Small intestine (tissue), 16 donors: ENCODE results near the gene HMGB4. TPM values are rescaled to one million over a fixed set of nuclear protein-coding genes. Genes with fewer than 3 reads are reported as not detected.
A peak's percentile ranks its signal among the peaks of the same experiment; 100 is the strongest.

Experiments
- DNase-seq, 2 donors: peaks; one replicate each; pipeline versions ENCODE4 v3.0.0 to v3.0.0-alpha.2; 2013
- FAIRE-seq: peaks from 2 replicates; lab custom pipeline; 2012; peaks lifted over from hg19 to GRCh38; lab: Jason Lieb, UNC
- H3K27ac ChIP-seq, 3 donors: one replicate each; pipeline ENCODE4 v1.5.1; 2013; ENCODE audit warnings: low read length in 2 of 3, mild to moderate bottlenecking in 2 of 3, control low read depth in 1 of 3, inconsistent platforms in 1 of 3, low read depth in 1 of 3, moderate library complexity in 1 of 3
- H3K27me3 ChIP-seq, 3 donors: one replicate each; pipeline ENCODE4 v1.6.1; 2013; ENCODE audit warnings: low read length in 3 of 3, inconsistent platforms in 1 of 3; ENCODE audit not compliant: control insufficient read depth in 3 of 3, insufficient read depth in 3 of 3
- H3K36me3 ChIP-seq, 3 donors: one replicate each; pipeline ENCODE4 v1.6.1; 2013; ENCODE audit warnings: low read length in 3 of 3, inconsistent platforms in 1 of 3, low read depth in 1 of 3, mild to moderate bottlenecking in 1 of 3, moderate library complexity in 1 of 3; ENCODE audit not compliant: control insufficient read depth in 3 of 3, insufficient read depth in 2 of 3
- H3K4me1 ChIP-seq, 3 donors: one replicate each; pipeline ENCODE4 v1.6.1; 2013; ENCODE audit warnings: low read length in 2 of 3, inconsistent platforms in 1 of 3, low read depth in 1 of 3, mild to moderate bottlenecking in 1 of 3, moderate library complexity in 1 of 3; ENCODE audit not compliant: control insufficient read depth in 3 of 3, insufficient read depth in 2 of 3
- H3K4me3 ChIP-seq, 3 donors: one replicate each; pipeline ENCODE4 v1.5.1; 2013; ENCODE audit warnings: low read length in 3 of 3, control low read depth in 1 of 3, inconsistent platforms in 1 of 3, low read depth in 1 of 3, mild to moderate bottlenecking in 1 of 3, moderate library complexity in 1 of 3
- H3K9me3 ChIP-seq, 2 donors: one replicate each; pipeline ENCODE4 v1.6.1; 2013; ENCODE audit warnings: low read depth in 1 of 2, low read length in 1 of 2; ENCODE audit not compliant: control insufficient read depth in 2 of 2, insufficient read depth in 1 of 2
- WGBS, 3 donors: extraction: QIAGEN DNeasy Blood & Tissue Kit; methylation state at CpG; one replicate each; pipeline ENCODE4 v1.1.7; 2013; 5-methylcytosine and 5-hydroxymethylcytosine counted together
- long read RNA-seq, 10 donors: transcript quantifications; one replicate each; lab custom pipeline, GENCODE V29; 2026
- polyA plus RNA-seq, 4 donors: library from polyadenylated mRNA; stranded (reverse) in 3 of 4; unstranded in 1 of 4; fragments of 200-250 nt in 3 of 4; fragments of 120-200 nt in 1 of 4; gene quantifications; one replicate each; pipeline versions ENCODE4 v1.2.1 to v1.2.3, GENCODE V29; 2013
- donor health status: healthy with polysubstance abuse.
- donor health status: control.
- donor health status: control.
- donor health status: Bipolar disorder and iron deficiency.
- donor health status: healthy.

Gene HMGB4
- not detected for polyA plus RNA-seq
- long read RNA-seq, donor 1: 0 reads
- long read RNA-seq, donor 2: 0 reads
- long read RNA-seq, donor 3: 0 reads
- long read RNA-seq, donor 4: 0 reads
- long read RNA-seq, donor 5: 0 reads
- long read RNA-seq, donor 6: 0 reads
- long read RNA-seq, donor 7: 0 reads
- long read RNA-seq, donor 8: 0 reads
- long read RNA-seq, donor 9: 0 reads
- long read RNA-seq, donor 10: 0 reads

GRCh38 chr1:33863779-33864178, at the start of gene HMGB4:
TSS of gene HMGB4 (plus strand) at chr1:33864079. CDS start at chr1:33864192, 113 bp downstream.
- Histone ChIP-seq H3K4me3 (no peak within 1 kb of the TSS), H3K27ac (no peak within 1 kb of the TSS), H3K36me3 (no peaks in the 10 kb centered on the region), H3K4me1 (no peaks in the 10 kb centered on the region), H3K9me3 (no peaks in the 10 kb centered on the region), H3K27me3 (peaks cover 0 to 2% (median 0%) of the 10 kb centered on the region in 3 donors)
- 47 to 77% (median 56%) methylated on average over 3 of the region's 3 CpGs for WGBS, 3 donors
- FAIRE-seq (no peak), DNase-seq (no peak)

- FAIRE-seq (no peak), DNase-seq (no peak)
- Histone ChIP-seq H3K4me1 (no peaks in the 10 kb centered on the region), H3K36me3 (no peaks in the 10 kb centered on the region), H3K9me3 (no peaks in the 10 kb centered on the region), H3K27me3 (no peaks in the 10 kb centered on the region), H3K4me3 (no peak overlapping the region), H3K27ac (no peak overlapping the region)
- 87 to 93% (median 87%) methylated on average over 2 of the region's 2 CpGs for WGBS, 3 donors
Observed at GRCh38 chr1:33814166-33814565, 49.7 kb upstream of the HMGB4 start.

GRCh38 chr1:33815061-33815460, 48.8 kb upstream of the HMGB4 start:
- H3K4me3 ChIP-seq: no peak overlapping the region
- no peak for DNase-seq
- H3K4me1 ChIP-seq: no peaks in the 10 kb centered on the region
- H3K36me3 ChIP-seq: no peaks in the 10 kb centered on the region
- no peaks in the 10 kb centered on the region for H3K27me3 ChIP-seq
- no peak overlapping the region for H3K27ac ChIP-seq
- H3K9me3 ChIP-seq: no peaks in the 10 kb centered on the region
- no peak for FAIRE-seq
- WGBS, 3 donors: 58 to 69% (median 60%) methylated on average over 4 of the region's 4 CpGs

- Histone ChIP-seq H3K27me3 (no peaks in the 10 kb centered on the region), H3K36me3 (no peaks in the 10 kb centered on the region), H3K4me3 (no peak overlapping the region), H3K27ac (no peak overlapping the region), H3K9me3 (no peaks in the 10 kb centered on the region), H3K4me1 (no peaks in the 10 kb centered on the region)
- WGBS, 3 donors: 24 to 66% (median 52%) methylated on average over 3 of the region's 3 CpGs
- FAIRE-seq: no peak
- peak in 1 of 2 donors; percentile 34 for DNase-seq
Observed at GRCh38 chr1:33818071-33818470, 45.8 kb upstream of the HMGB4 start.

- Histone ChIP-seq H3K9me3 (no peaks in the 10 kb centered on the region), H3K4me3 (no peak overlapping the region), H3K36me3 (no peaks in the 10 kb centered on the region), H3K27me3 (peaks cover 0 to 4% (median 0%) of the 10 kb centered on the region in 3 donors), H3K27ac (no peak overlapping the region), H3K4me1 (no peaks in the 10 kb centered on the region)
- DNase-seq (no peak), FAIRE-seq (no peak)
- WGBS, 3 donors: 46 to 76% (median 60%) methylated on average over 10 of the region's 10 CpGs
Observed at GRCh38 chr1:33819290-33819912, 44.5 kb upstream of the HMGB4 start.

GRCh38 chr1:33819913-33820311, 44.0 kb upstream of the HMGB4 start:
- H3K27me3 ChIP-seq: peaks cover 0 to 4% (median 0%) of the 10 kb centered on the region in 3 donors
- 14 to 56% (median 33%) methylated on average over 7 of the region's 7 CpGs for WGBS, 3 donors
- H3K9me3 ChIP-seq: no peaks in the 10 kb centered on the region
- H3K4me1 ChIP-seq: no peaks in the 10 kb centered on the region
- peak in 1 of 2 donors; percentile 58 for DNase-seq
- H3K27ac ChIP-seq: no peak overlapping the region
- no peak for FAIRE-seq
- H3K36me3 ChIP-seq: no peaks in the 10 kb centered on the region
- H3K4me3 ChIP-seq: no peak overlapping the region

- H3K4me3 ChIP-seq: no peak overlapping the region
- no peaks in the 10 kb centered on the region for H3K4me1 ChIP-seq
- H3K27me3 ChIP-seq: peaks cover 0 to 4% (median 0%) of the 10 kb centered on the region in 3 donors
- H3K27ac ChIP-seq: no peak overlapping the region
- 62 to 80% (median 74%) methylated on average over 5 of the region's 5 CpGs for WGBS, 3 donors
- H3K36me3 ChIP-seq: no peaks in the 10 kb centered on the region
- no peak for FAIRE-seq
- no peaks in the 10 kb centered on the region for H3K9me3 ChIP-seq
- DNase-seq: no peak
Observed at GRCh38 chr1:33820804-33821203, 43.1 kb upstream of the HMGB4 start.

- no peaks in the 10 kb centered on the region for H3K9me3 ChIP-seq
- 87 to 92% (median 90%) methylated on average over 6 of the region's 6 CpGs for WGBS, 3 donors
- H3K4me3 ChIP-seq: no peak overlapping the region
- no peaks in the 10 kb centered on the region for H3K4me1 ChIP-seq
- no peaks in the 10 kb centered on the region for H3K36me3 ChIP-seq
- FAIRE-seq: no peak
- peaks cover 0 to 4% (median 0%) of the 10 kb centered on the region in 3 donors for H3K27me3 ChIP-seq
- H3K27ac ChIP-seq: no peak overlapping the region
- no peak for DNase-seq
Observed at GRCh38 chr1:33821291-33821690, 42.6 kb upstream of the HMGB4 start.
